Frontal cortex (tissue), 4 donors: ENCODE measurements around the gene MAOA. TPM values are rescaled to one million over a fixed set of nuclear protein-coding genes. Genes with fewer than 3 reads are reported as not detected.
A peak's percentile ranks its signal among the peaks of the same experiment; 100 is the strongest.

ENCODE experiments used
- DNase-seq, 2 donors: peaks; one replicate each; pipeline ENCODE4 v3.0.0; 2012; ENCODE audit warnings: low spot score in 2 of 2
- FAIRE-seq: peaks from 2 replicates; lab custom pipeline; 2012; peaks lifted over from hg19 to GRCh38; lab: Jason Lieb, UNC
- total RNA-seq: library from RNA; depleted of rRNA; stranded (reverse); fragments of >200 nt; gene quantifications from one replicate; pipeline ENCODE4 v1.2.3, GENCODE V29; 2014
- donor health status: control.
- donor health status: control.
- donor health status: control.

MAOA gene
- total RNA-seq, 1 donor from 2014 or later, result 13.5 TPM

DNA sequence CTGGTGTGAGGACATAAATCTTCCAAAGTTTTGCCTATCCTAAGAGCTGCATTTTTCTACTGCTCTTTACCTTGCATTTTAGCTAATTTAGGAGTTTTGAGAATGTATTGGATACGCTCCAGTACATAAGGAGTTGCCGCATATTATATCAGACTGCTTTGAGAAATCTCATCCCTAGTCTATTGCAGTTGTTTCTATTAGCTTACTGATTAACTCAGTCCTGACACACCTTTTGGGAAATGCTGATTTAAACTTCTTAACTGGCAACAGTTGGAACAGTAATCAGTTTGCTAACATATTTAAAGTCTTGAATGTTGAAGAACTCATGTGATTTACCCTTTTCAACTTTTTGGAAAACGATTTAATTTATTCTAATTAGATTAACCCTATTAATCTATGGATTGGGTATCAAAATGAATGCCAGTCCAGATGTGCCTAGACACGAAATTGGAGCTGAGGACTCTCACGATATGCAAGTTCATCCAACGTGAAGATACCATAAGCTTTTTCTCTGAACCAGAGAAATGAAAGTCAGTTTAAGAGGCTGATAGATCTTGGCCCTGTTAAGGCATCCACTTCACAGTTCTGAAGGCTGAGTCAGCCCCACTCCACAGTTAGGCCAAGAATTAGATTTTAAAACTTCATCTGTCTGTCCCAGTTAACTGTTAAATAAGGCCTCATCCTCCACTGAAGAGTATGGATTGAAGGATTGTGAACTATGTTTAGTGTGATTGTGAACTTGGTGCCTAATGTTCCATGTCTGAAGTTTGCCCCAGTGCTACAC is 90.0 kb downstream of the MAOA start:
- FAIRE-seq (no peak), DNase-seq (no peak)

DNA sequence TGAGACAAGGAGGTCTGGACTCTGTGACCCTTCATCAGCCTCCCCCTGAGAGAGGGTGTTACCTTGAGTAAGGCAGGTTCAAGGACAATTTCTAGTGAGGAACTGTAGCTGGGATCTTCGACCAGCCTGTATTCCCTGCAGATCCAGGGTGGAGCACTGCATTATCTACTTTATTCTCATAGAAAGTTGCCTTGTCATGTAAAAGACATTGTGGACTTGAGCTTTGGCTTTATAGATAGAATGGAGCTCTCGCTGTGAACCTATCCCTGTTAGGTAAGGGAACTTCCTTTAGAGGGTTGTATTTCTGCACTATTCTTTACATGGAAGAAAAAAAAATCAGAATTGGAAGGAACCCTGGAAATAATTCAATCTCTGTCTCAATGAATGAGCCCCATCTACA is 91.4 kb downstream of the MAOA start:
- FAIRE-seq (no peak), DNase-seq (no peak)

DNA sequence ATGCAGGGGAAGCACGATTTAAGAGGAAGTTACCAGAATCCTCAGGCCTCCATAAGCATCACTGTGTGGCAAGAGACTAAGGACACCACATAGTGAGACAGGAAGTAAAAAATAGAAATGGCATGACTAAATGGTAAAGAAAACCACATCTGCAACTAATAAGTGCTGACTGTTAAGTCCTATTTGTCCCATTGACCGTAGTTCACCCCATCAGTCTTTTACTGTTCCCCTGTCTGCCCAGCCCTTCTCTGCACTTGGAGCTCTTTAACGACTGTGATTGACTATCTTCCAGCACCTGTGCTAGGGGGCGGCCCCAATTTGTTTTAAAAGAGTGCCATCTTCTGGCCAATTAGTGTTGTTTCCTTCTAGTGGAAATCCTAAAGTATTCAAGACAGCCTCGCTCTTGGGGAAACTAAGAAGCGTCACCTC is 94.2 kb downstream of the MAOA start:
- peak in 1 of 2 donors; percentile 8 for DNase-seq
- no peak for FAIRE-seq

- FAIRE-seq, result no peak
These were observed 97.5 kb downstream of the MAOA start for GRCh38 chrX:43753637-43754036.

DNA sequence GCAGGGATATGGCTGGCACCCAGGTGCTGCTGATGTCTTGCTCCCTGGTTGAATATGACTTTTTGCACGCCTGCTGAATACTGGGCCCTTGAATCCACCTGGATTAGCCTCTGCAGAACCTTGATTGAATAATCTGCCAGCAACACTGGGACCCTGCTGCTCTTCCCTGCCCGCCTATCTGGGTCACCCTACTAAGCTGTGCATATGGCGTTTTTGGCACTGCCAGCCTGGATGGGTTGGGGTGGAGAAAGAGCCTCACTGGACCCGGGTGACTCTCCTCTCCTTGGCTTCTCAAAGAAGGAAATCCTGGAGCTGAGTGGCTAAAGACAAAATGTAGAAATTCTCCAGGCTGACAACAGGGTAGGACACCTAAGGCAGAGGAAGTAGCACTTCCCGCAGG is 100.0 kb downstream of the MAOA start:
- no peak for FAIRE-seq
- DNase-seq, result no peak

More at GRCh38 chrX:43753637-43754036, 97.5 kb downstream of the MAOA start:
- no peak for DNase-seq

DNA sequence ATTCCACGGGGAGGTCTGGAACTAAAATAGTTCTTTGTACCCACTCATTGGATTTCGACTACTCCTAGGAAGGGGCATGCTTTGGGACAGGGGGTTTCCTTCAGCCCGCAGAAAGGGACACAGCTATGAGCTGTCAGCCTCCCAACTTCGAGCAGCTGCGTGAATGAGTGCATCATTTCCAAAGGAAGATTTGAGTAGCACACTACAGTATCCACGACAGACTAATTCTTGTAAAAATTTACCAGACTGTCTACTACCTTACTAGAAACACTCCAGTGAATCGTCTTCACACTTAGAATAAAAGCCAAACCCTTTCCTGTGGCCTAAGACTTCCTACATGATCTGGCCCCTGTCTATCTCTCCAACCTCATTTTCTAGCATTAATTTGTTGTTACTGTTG is 101.9 kb downstream of the MAOA start:
- DNase-seq (no peak), FAIRE-seq (no peak)

- no peak for FAIRE-seq
- no peak for DNase-seq
These were observed 130.0 kb downstream of the MAOA start for GRCh38 chrX:43785930-43786591.

Other genes starting within 250 kb of the MAOA start
- gene MAOB, start 226.2 kb downstream of the MAOA start, total RNA-seq, result 4.9 TPM